ENCODE data around the gene FAM163B. TPM values are rescaled to one million over a fixed set of nuclear protein-coding genes. Genes with fewer than 3 reads are reported as not detected.

The FAM163B gene
- total and polyA plus RNA-seq, 2 of the 8 experiments (the other 6 are each of a cell fraction or from before 2014, with no cell fraction given), result 0.63 to 1.0 TPM

GRCh38 chr9:133591116-133591910 lies 17.9 kb downstream of the FAM163B start:
- CTCF ChIA-PET (ENCODE audit: partially characterized antibody), result interaction anchor here (0.6 to 6.7 kb wide), 14 partner anchors 12 to 185 kb away, joined by 3 to 79 read pairs (median 9); partner anchors contain the start of gene ADAMTSL2
- no peak for FAIRE-seq
- H3K4me1 ChIP-seq (replicated peaks in 1 of 4; ENCODE audit: control insufficient read depth in 3 of 4, insufficient read depth in 4 of 4, low read length in 3 of 4), result no peaks in the 10 kb centered on the region; a peak in 3 of 7 replicates

More at GRCh38 chr9:133591116-133591910, 17.9 kb downstream of the FAM163B start:
- Histone ChIP-seq H3K23me2 (ENCODE audit: low read depth, low read length) (no peaks in the 10 kb centered on the region), H2AFZ (ENCODE audit: low read length) (no peak overlapping the region), H3K9me3 (ENCODE audit: insufficient read depth in 2 of 2, low read depth in 1 of 2, low read length in 1 of 2) (peaks cover 3 to 7% of the 10 kb centered on the region in 2 experiments; a peak in 2 of 4 replicates), H3K36me3 (ENCODE audit: control insufficient read depth in 2 of 4, insufficient read depth in 4 of 4, low read length in 3 of 4) (no peaks in the 10 kb centered on the region), H2BK12ac (ENCODE audit: low read depth, low read length) (no peak overlapping the region), H3K18ac (ENCODE audit: extremely low read depth, low read length) (no peak overlapping the region), H4K20me1 (replicated peaks in 1 of 2; ENCODE audit: control insufficient read depth in 1 of 2, insufficient read depth in 2 of 2, low read length in 2 of 2) (no peaks in the 10 kb centered on the region), H3K27ac (ENCODE audit: low read depth, low read length) (no peak overlapping the region), H3K27me3 (replicated peaks in 1 of 4; ENCODE audit: control insufficient read depth in 3 of 4, extremely low read depth in 1 of 4, insufficient read depth in 3 of 4, low read length in 3 of 4) (no peaks in the 10 kb centered on the region; a peak in 2 of 7 replicates), H2AK5ac (ENCODE audit: low read depth, low read length) (no peak overlapping the region), H3K79me2 (ENCODE audit: control insufficient read depth in 1 of 2, insufficient read depth in 2 of 2, low read length in 2 of 2) (no peaks in the 10 kb centered on the region), H3K23ac (ENCODE audit: insufficient read length) (no peak overlapping the region), H2BK20ac (ENCODE audit: low read length) (no peak overlapping the region), H3K14ac (ENCODE audit: insufficient read length) (no peak overlapping the region), H2BK5ac (ENCODE audit: low read depth, low read length) (no peak overlapping the region), H4K5ac (ENCODE audit: insufficient read length, low read depth, low read length) (no peak overlapping the region), H3K4ac (replicated peaks; ENCODE audit: insufficient read length, low read depth, low read length) (no peak overlapping the region), H3K56ac (replicated peaks; ENCODE audit: insufficient read length, low read depth, low read length) (no peak overlapping the region), H3K79me1 (ENCODE audit: low read depth, low read length) (no peaks in the 10 kb centered on the region), H2BK120ac (replicated peaks; ENCODE audit: low read depth, low read length) (no peak overlapping the region), H4K91ac (replicated peaks; ENCODE audit: insufficient read length, low read length) (no peak overlapping the region), H2BK15ac (ENCODE audit: low read length) (no peak overlapping the region), H3K4me3 (ENCODE audit: extremely low read depth in 1 of 4, insufficient read depth in 2 of 4, low read depth in 3 of 4, low read length in 4 of 4) (no peak overlapping the region), H3K9ac (replicated peaks in 1 of 4; ENCODE audit: extremely low read depth in 1 of 4, low read depth in 3 of 4, low read length in 3 of 4) (no peak overlapping the region), H3K4me2 (ENCODE audit: insufficient read depth in 1 of 2, low read depth in 2 of 2, low read length in 2 of 2) (no peak overlapping the region), H4K8ac (ENCODE audit: extremely low read depth, insufficient read depth, low read length) (no peak overlapping the region)
- TF ChIP-seq MAX (IDR thresholded peaks at IDR 0.05), result no peak
- no peak for TF ChIP-seq CREB1 (IDR thresholded peaks at IDR 0.05)
- TF ChIP-seq CBX5 (IDR thresholded peaks at IDR 0.05; ENCODE audit: low read depth, low read length), result no peak
- no peak for TF ChIP-seq HDAC6 (IDR thresholded peaks at IDR 0.05; ENCODE audit: low read depth, low read length)
- no peak for TF ChIP-seq POU5F1 (IDR thresholded peaks at IDR 0.05; ENCODE audit: low read depth, low read length)
- no peak for TF ChIP-seq BRCA1 (IDR thresholded peaks at IDR 0.05; ENCODE audit: low read depth, low read length)
- TF ChIP-seq KDM1A (IDR thresholded peaks at IDR 0.05; ENCODE audit: borderline replicate concordance, low read length), result no peak
- no peak for TF ChIP-seq SP1 (IDR thresholded peaks at IDR 0.05; ENCODE audit: low read depth, low read length)
- TF ChIP-seq KDM5A (IDR thresholded peaks at IDR 0.05; ENCODE audit: low read length), result no peak
- TF ChIP-seq CTBP2 (IDR thresholded peaks at IDR 0.05; ENCODE audit: borderline replicate concordance, insufficient read depth, insufficient read length, low read length), result no peak
- no peak for TF ChIP-seq RFX5 (IDR thresholded peaks at IDR 0.05; ENCODE audit: borderline replicate concordance, low read depth, low read length)
- POLR2A ChIA-PET (ENCODE audit: partially characterized antibody), result interaction anchor here (1.2 kb wide), 1 partner anchor 123 kb away, joined by 3 read pairs; no protein-coding TSS in a partner anchor
- DNase-seq (ENCODE audit: low read depth in 1 of 2, low spot score in 2 of 2), result no peak
- 92% methylated on average over 17 of the region's 17 CpGs; no CpG with 5 or more reads in 1 of the 2 experiments for WGBS, 2 experiments (ENCODE audit: extremely low coverage in 1 of 2, insufficient coverage in 1 of 2, insufficient read length in 1 of 2, insufficient replicate concordance in 2 of 2, low coverage in 1 of 2, low lambda C conversion rate in 2 of 2, missing lambda C conversion rate in 1 of 2)

Measured in H1 (cell line).